ENCODE data around the gene NEMP2. TPM values are rescaled to one million over a fixed set of nuclear protein-coding genes. Genes with fewer than 3 reads are reported as not detected.

The NEMP2 gene
- total RNA-seq, 1 donor from 2014 or later, result 3.8 TPM

DNA sequence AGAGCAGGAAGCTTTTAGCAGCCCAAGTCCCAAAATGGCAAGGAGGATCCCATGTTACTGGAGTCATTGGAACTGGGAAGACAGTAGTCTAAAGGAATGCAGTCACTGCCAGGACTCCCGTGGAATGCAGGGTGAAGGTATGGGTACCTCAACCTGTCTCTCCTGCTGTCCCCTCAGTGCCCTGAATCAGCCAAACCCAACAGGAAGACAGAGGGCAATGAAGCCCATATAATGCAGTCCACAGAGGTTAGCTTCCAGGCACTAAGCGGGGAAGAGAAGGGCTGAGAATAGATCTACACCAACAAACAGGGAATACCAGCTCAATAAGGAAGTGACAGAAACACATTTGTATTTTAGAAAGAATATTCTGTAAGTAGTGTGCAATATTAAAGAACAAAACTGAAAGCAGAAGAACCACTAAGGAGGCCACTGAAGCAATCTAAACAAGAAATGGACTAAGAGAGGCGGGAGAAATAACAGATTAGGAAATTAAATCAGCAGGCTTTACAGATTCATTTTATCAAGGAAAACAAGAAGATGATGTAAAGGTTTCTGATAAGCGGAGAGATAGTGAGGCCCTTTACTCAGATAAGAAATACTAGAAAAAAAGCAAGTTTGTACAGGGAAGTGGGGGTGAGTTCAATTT is 8.3 kb downstream of the NEMP2 start:
- Histone ChIP-seq H3K4me3 (ENCODE audit: low read depth, low read length) (no peak overlapping the region), H3K36me3 (ENCODE audit: control insufficient read depth, insufficient read depth, low read length) (no peaks in the 10 kb centered on the region), H3K27me3 (ENCODE audit: control insufficient read depth, insufficient read depth, low read length) (no peaks in the 10 kb centered on the region)
- TF ChIP-seq, protein P1, sequence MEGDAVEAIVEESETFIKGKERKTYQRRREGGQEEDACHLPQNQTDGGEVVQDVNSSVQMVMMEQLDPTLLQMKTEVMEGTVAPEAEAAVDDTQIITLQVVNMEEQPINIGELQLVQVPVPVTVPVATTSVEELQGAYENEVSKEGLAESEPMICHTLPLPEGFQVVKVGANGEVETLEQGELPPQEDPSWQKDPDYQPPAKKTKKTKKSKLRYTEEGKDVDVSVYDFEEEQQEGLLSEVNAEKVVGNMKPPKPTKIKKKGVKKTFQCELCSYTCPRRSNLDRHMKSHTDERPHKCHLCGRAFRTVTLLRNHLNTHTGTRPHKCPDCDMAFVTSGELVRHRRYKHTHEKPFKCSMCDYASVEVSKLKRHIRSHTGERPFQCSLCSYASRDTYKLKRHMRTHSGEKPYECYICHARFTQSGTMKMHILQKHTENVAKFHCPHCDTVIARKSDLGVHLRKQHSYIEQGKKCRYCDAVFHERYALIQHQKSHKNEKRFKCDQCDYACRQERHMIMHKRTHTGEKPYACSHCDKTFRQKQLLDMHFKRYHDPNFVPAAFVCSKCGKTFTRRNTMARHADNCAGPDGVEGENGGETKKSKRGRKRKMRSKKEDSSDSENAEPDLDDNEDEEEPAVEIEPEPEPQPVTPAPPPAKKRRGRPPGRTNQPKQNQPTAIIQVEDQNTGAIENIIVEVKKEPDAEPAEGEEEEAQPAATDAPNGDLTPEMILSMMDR (IDR thresholded peaks at IDR 0.05; ENCODE audit: insufficient read depth, low read length, poor library complexity, severe bottlenecking), result no peak
- no peak for DNase-seq (ENCODE audit: low read depth)

DNA sequence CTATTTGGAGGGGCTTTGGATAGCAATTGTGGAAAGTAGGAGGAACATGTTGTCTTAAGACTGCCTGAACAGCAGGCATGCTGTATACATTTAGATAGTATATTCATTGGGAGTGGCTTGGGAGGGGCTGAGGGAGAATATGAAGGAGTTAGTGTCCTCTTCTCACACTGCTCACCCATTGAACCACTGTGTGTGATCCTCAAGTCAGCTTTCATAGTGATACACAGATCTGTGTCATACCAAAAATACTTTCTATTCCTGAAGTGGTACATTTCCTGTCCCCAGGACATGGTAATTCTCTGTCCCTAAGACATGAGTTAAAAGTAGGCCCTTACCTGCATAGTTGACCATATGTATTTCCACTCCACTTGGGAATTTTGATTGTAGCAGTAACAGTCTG is 9.6 kb downstream of the NEMP2 start:
- TF ChIP-seq, protein P1 (IDR thresholded peaks at IDR 0.05; ENCODE audit: insufficient read depth, low read length, poor library complexity, severe bottlenecking), result no peak
- no peaks in the 10 kb centered on the region for H3K27me3 ChIP-seq (ENCODE audit: control insufficient read depth, insufficient read depth, low read length)
- no peaks in the 10 kb centered on the region for H3K36me3 ChIP-seq (ENCODE audit: control insufficient read depth, insufficient read depth, low read length)
- no peak overlapping the region for H3K4me3 ChIP-seq (ENCODE audit: low read depth, low read length)
- no peak for DNase-seq (ENCODE audit: low read depth)

DNA sequence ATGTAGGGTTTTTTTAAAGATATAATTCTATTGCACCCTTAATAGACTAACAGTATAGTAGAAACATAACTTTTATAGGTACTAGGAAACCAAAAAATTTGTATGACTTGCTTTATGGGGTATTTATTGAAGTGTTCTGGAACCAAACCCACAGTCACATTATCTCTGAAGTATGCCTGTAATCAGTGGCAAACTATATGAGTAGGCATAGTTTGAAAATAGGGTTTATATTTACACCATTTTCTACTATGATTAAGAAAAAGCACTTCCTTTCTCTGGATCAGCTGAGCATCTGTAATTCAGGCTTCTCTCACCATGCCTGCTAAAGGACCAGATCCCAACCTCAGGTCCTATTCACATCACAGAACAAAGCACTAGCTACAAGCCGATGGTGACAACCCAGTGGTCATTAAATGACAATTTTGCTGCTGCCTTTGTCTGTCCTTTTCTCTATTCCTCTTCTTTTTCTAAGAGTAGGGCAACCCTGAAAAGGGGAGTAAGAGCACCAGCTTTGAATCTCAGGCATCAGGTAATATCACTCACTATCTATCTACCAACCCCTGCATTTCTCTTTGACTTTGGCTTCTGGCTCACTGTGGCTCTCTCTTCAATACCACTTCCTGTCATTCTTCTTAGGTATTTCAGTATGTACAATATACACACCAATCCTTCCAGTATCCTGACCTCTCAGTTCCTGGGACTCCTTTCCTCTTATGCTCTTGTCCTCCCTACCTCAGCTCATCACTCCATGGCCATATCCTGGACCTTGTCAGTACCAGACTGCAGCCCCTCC is 14.4 kb downstream of the NEMP2 start:
- Histone ChIP-seq H3K36me3 (ENCODE audit: control insufficient read depth, insufficient read depth, low read length) (no peaks in the 10 kb centered on the region), H3K27me3 (ENCODE audit: control insufficient read depth, insufficient read depth, low read length) (no peaks in the 10 kb centered on the region), H3K4me3 (ENCODE audit: low read depth, low read length) (no peak overlapping the region)
- no peak for DNase-seq (ENCODE audit: low read depth)
- TF ChIP-seq, protein P1 (IDR thresholded peaks at IDR 0.05; ENCODE audit: insufficient read depth, low read length, poor library complexity, severe bottlenecking), result no peak

DNA sequence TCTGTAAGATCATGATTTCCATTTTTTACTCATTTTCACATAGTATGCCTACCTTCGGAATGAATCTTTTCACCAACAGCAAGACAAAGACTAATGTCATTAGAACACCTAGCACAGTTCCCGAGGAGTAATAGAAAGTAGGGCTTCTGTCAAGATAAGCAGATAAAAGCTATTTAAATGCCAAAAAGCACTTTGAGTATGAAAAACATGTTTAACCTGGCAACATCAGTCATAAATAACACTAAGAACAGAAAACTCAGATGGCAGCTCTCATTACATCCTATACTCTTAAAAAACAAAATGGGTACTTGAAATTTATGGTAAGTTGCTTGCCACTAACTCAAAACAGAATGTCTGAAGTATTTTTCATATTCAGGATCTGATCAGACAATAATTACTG is 17.1 kb downstream of the NEMP2 start:
- no peak for DNase-seq (ENCODE audit: low read depth)
- no peak overlapping the region for H3K4me3 ChIP-seq (ENCODE audit: low read depth, low read length)
- TF ChIP-seq, protein P1 (IDR thresholded peaks at IDR 0.05; ENCODE audit: insufficient read depth, low read length, poor library complexity, severe bottlenecking), result no peak
- no peaks in the 10 kb centered on the region for H3K27me3 ChIP-seq (ENCODE audit: control insufficient read depth, insufficient read depth, low read length)
- H3K36me3 ChIP-seq (ENCODE audit: control insufficient read depth, insufficient read depth, low read length), result no peaks in the 10 kb centered on the region

DNA sequence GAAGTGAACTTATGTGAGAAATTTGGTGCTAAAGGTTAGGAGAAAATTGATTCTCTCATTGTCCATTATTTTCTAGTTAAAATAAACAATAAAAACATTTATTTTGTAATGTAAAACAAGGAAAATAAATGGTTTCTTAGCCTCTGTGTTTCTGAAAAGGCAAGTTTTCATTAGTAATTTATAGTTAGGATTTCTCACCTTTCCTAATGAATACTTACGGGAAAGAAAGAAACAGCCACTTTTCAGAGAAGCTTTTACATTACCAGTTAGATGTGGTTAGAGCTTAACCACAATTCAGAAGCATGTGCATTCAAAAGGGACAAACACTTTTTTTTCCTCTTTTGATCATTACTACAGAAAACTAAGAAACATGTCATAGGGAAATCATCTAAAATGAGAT is 18.8 kb downstream of the NEMP2 start:
- DNase-seq (ENCODE audit: low read depth), result no peak
- H3K27me3 ChIP-seq (ENCODE audit: control insufficient read depth, insufficient read depth, low read length), result no peaks in the 10 kb centered on the region
- TF ChIP-seq, protein P1 (IDR thresholded peaks at IDR 0.05; ENCODE audit: insufficient read depth, low read length, poor library complexity, severe bottlenecking), result no peak
- H3K36me3 ChIP-seq (ENCODE audit: control insufficient read depth, insufficient read depth, low read length), result no peaks in the 10 kb centered on the region
- no peak overlapping the region for H3K4me3 ChIP-seq (ENCODE audit: low read depth, low read length)

Data from kidney epithelial cell (primary cell).